Hepatocyte (in vitro differentiated cells): ENCODE measurements around the gene EPHX1. TPM values are rescaled to one million over a fixed set of nuclear protein-coding genes. Genes with fewer than 3 reads are reported as not detected.

Experiments
- DNase-seq: peaks from one replicate; pipeline ENCODE4 v3.0.0-alpha.2; 2016; ENCODE audit warnings: low spot score
- H2AFZ ChIP-seq: fragments of 200-600 bp; sonication (generic); 2 replicates; pipeline ENCODE4 v1.6.0; 2016; ENCODE audit warnings: antibody characterized with exemption, mild to moderate bottlenecking
- H3K27ac ChIP-seq: fragments of 200-600 bp; sonication (generic); 2 replicates; pipeline ENCODE4 v1.5.1; 2016; ENCODE audit warnings: mild to moderate bottlenecking
- H3K27me3 ChIP-seq: fragments of 200-600 bp; sonication (generic); 2 replicates; pipeline ENCODE4 v1.6.1; 2016
- H3K36me3 ChIP-seq: fragments of 200-600 bp; sonication (generic); replicated peaks from 2 replicates; pipeline ENCODE4 v1.5.1; 2016; ENCODE audit warnings: low read depth; ENCODE audit not compliant: insufficient read depth
- H3K4me1 ChIP-seq: fragments of 200-600 bp; sonication (generic); 2 replicates; pipeline ENCODE4 v1.5.1; 2016; ENCODE audit warnings: mild to moderate bottlenecking, moderate library complexity; ENCODE audit not compliant: insufficient read depth
- H3K4me2 ChIP-seq: fragments of 200-600 bp; sonication (generic); 2 replicates; pipeline ENCODE4 v1.6.0; 2016
- H3K4me3 ChIP-seq: fragments of 200-600 bp; sonication (generic); 2 replicates; pipeline ENCODE4 v1.5.1; 2016; ENCODE audit warnings: mild to moderate bottlenecking
- H3K79me2 ChIP-seq: fragments of 200-600 bp; sonication (generic); 2 replicates; pipeline ENCODE4 v1.6.0; 2017; ENCODE audit warnings: mild to moderate bottlenecking
- H3K9me2 ChIP-seq: fragments of 200-600 bp; sonication (generic); replicated peaks from 2 replicates; pipeline ENCODE4 v1.6.0; 2017; ENCODE audit warnings: mild to moderate bottlenecking; ENCODE audit not compliant: insufficient read depth
- H3K9me3 ChIP-seq: fragments of 200-600 bp; sonication (generic); 2 replicates; pipeline ENCODE4 v1.5.1; 2016; ENCODE audit warnings: low read depth, mild to moderate bottlenecking
- H4K20me1 ChIP-seq: fragments of 200-600 bp; sonication (generic); 2 replicates; pipeline ENCODE4 v1.6.0; 2016; ENCODE audit warnings: mild to moderate bottlenecking; ENCODE audit not compliant: insufficient read depth, poor library complexity, severe bottlenecking
- CTCF ChIP-seq: fragments of 200-600 bp; sonication (generic); IDR thresholded peaks from 2 replicates; pipeline ENCODE4 v1.5.1; 2016; ENCODE audit warnings: antibody characterized with exemption, mild to moderate bottlenecking; ENCODE audit not compliant: poor library complexity
- EZH2 ChIP-seq: fragments of 200-600 bp; sonication (generic); IDR thresholded peaks from 2 replicates; pipeline ENCODE4 v1.6.1; 2016; ENCODE audit warnings: antibody characterized with exemption, mild to moderate bottlenecking, borderline replicate concordance
- EZH2phosphoT487 ChIP-seq: fragments of 200-600 bp; sonication (generic); IDR thresholded peaks from one replicate; pipeline ENCODE4 v1.6.1; 2018; ENCODE audit warnings: antibody characterized with exemption, mild to moderate bottlenecking, low read depth, moderate library complexity; ENCODE audit not compliant: unreplicated experiment, severe bottlenecking
- WGBS: methylation state at CpG from one replicate; pipeline ENCODE4 v1.1.6; 2016; ENCODE audit warnings: low lambda C conversion rate; ENCODE audit errors: missing lambda C conversion rate; 5-methylcytosine and 5-hydroxymethylcytosine counted together
- polyA plus RNA-seq: library from polyadenylated mRNA; unstranded; fragments of >200 nt; fragmentation: Nextera tagmentation; extraction: Ambion mirVana; gene quantifications from 2 replicates; pipeline ENCODE4 v1.2.1, GENCODE V29; 2016
- total RNA-seq: library from RNA; depleted of rRNA; stranded (reverse); fragments of >200 nt; gene quantifications from 2 replicates; pipeline ENCODE4 v1.2.3, GENCODE V29; 2014

The EPHX1 gene
- total and polyA plus RNA-seq, 2 experiments from 2014 or later = 133 to 138 TPM

GRCh38 chr1:225838793-225839192 lies 28.9 kb downstream of the EPHX1 start:
- no peak overlapping the region for H3K4me3 ChIP-seq
- no peaks in the 10 kb centered on the region for H3K36me3 ChIP-seq
- no peak overlapping the region for H3K4me2 ChIP-seq
- no peaks in the 10 kb centered on the region for H3K27me3 ChIP-seq
- no peak for DNase-seq
- H3K79me2 ChIP-seq = no peaks in the 10 kb centered on the region
- no peaks in the 10 kb centered on the region for H3K9me2 ChIP-seq
- H2AFZ ChIP-seq = no peak overlapping the region
- H3K27ac ChIP-seq = no peak overlapping the region
- no peaks in the 10 kb centered on the region for H3K9me3 ChIP-seq
- 93% methylated on average over 14 of the region's 14 CpGs for whole genome bisulfite sequencing
- H3K4me1 ChIP-seq = peaks cover 6% of the 10 kb centered on the region
- H4K20me1 ChIP-seq = no peaks in the 10 kb centered on the region
- TF ChIP-seq CTCF = no peak
- TF ChIP-seq EZH2phosphoT487 = no peak
- TF ChIP-seq EZH2 = no peak

GRCh38 chr1:225840223-225840610 lies 30.3 kb downstream of the EPHX1 start:
- Histone ChIP-seq H4K20me1 (no peaks in the 10 kb centered on the region), H3K4me3 (no peak overlapping the region), H3K9me3 (no peaks in the 10 kb centered on the region), H3K27ac (no peak overlapping the region), H3K9me2 (no peaks in the 10 kb centered on the region), H3K79me2 (no peaks in the 10 kb centered on the region), H2AFZ (no peak overlapping the region), H3K27me3 (no peaks in the 10 kb centered on the region), H3K4me1 (peaks cover 6% of the 10 kb centered on the region), H3K4me2 (no peak overlapping the region), H3K36me3 (no peaks in the 10 kb centered on the region)
- TF ChIP-seq CTCF (no peak), EZH2phosphoT487 (no peak), EZH2 (no peak)
- DNase-seq = no peak
- 95% methylated on average over 1 of the region's 1 CpG for WGBS

- Histone ChIP-seq H4K20me1 (no peaks in the 10 kb centered on the region), H3K4me2 (no peak overlapping the region), H2AFZ (no peak overlapping the region), H3K79me2 (no peaks in the 10 kb centered on the region), H3K4me3 (no peak overlapping the region), H3K9me2 (no peaks in the 10 kb centered on the region), H3K9me3 (no peaks in the 10 kb centered on the region), H3K4me1 (peaks cover 8% of the 10 kb centered on the region), H3K36me3 (no peaks in the 10 kb centered on the region), H3K27ac (no peak overlapping the region), H3K27me3 (no peaks in the 10 kb centered on the region)
- TF ChIP-seq CTCF = no peak
- WGBS = 93% methylated on average over 4 of the region's 4 CpGs
- DNase-seq = no peak
Observed at GRCh38 chr1:225840713-225841112, 30.8 kb downstream of the EPHX1 start.

- no peaks in the 10 kb centered on the region for H4K20me1 ChIP-seq
- DNase-seq = no peak
- no peaks in the 10 kb centered on the region for H3K27me3 ChIP-seq
- no peak overlapping the region for H3K27ac ChIP-seq
- H3K9me3 ChIP-seq = no peaks in the 10 kb centered on the region
- H2AFZ ChIP-seq = no peak overlapping the region
- 91% methylated on average over 12 of the region's 12 CpGs for WGBS
- no peaks in the 10 kb centered on the region for H3K79me2 ChIP-seq
- TF ChIP-seq EZH2phosphoT487 (no peak), EZH2 (no peak), CTCF (no peak)
- H3K36me3 ChIP-seq = no peaks in the 10 kb centered on the region
- peaks cover 4% of the 10 kb centered on the region for H3K4me1 ChIP-seq
- no peaks in the 10 kb centered on the region for H3K9me2 ChIP-seq
- H3K4me2 ChIP-seq = no peak overlapping the region
- H3K4me3 ChIP-seq = no peak overlapping the region
Observed at GRCh38 chr1:225842074-225842473, 32.1 kb downstream of the EPHX1 start.
